SK-N-SH (cell line): ENCODE data around the gene ADAMTS17.

ENCODE experiments used
- CHD2 ChIP-seq: fragments of 150-350 bp; IDR thresholded peaks from 2 replicates; pipeline ENCODE4 v1.6.1; 2018; ENCODE audit warnings: low read length; ENCODE audit not compliant: partially characterized antibody
- CTCF ChIP-seq: fragments of 200-600 bp; sonication (generic); IDR thresholded peaks from 2 replicates; pipeline ENCODE4 v1.6.1; 2017; ENCODE audit warnings: antibody characterized with exemption, mild to moderate bottlenecking, moderate library complexity
- FOXJ3 ChIP-seq: sonication (generic); formaldehyde crosslinking; IDR thresholded peaks from 2 replicates; pipeline ENCODE4 v1.5.1; 2020; ENCODE audit warnings: mild to moderate bottlenecking, missing genetic modification reagents
- MAX ChIP-seq: IDR thresholded peaks from 2 replicates; pipeline ENCODE4 v1.4.0; 2012; ENCODE audit warnings: low read depth
- REST ChIP-seq: IDR thresholded peaks from 2 replicates; pipeline ENCODE4 v1.6.1; 2012; ENCODE audit warnings: mild to moderate bottlenecking, low read depth, low read length, moderate library complexity
- YY1 ChIP-seq: IDR thresholded peaks from 2 replicates; pipeline ENCODE4 v1.4.0; 2012; ENCODE audit warnings: low read depth, mild to moderate bottlenecking

GRCh38 chr15:100263031-100263430 lies 78.7 kb downstream of the ADAMTS17 start:
- TF ChIP-seq FOXJ3 (CRISPR knock-in tag) (no peak), YY1 (no peak), CTCF (no peak), MAX (no peak), REST (no peak), CHD2 (no peak)
